K562 (cell line): ENCODE data around the gene ITPR2. TPM values are rescaled to one million over a fixed set of nuclear protein-coding genes. Genes with fewer than 3 reads are reported as not detected.

Experiments
- ATAC-seq: fragments of 200-7000 bp; cut with Tn5 transposase; 3 replicates; pipeline ENCODE4 v1.9.1; 2020; ENCODE audit warnings: moderate library complexity
- BruUV-seq: library from RNA; stranded (reverse); fragments of 400-500 nt; replicated peaks from 2 replicates; lab custom pipeline; 2021; lab: Mats Ljungman, UMichigan
- CTCF ChIA-PET: fragments of 300-600 bp; formaldehyde crosslinking; extraction: SDS; loops from one replicate; lab custom pipeline; 2021; ENCODE audit warnings: low intra/inter-chr PET ratio; lab: Yijun Ruan, JAX
- POLR2A ChIA-PET: fragments of 300-600, 350-650 bp; sonication (Branson Sonifier 250); formaldehyde crosslinking; extraction: SDS; loops from one replicate; lab custom pipeline; 2021; ENCODE audit warnings: antibody characterized with exemption, inconsistent platforms; lab: Yijun Ruan, JAX
- DNase-seq, 4 experiments: peaks; one replicate each; pipeline versions ENCODE4 v3.0.0 to v3.0.0-alpha.2; 2011 to 2018; ENCODE audit warnings: low spot score in 3 of 4, mixed read lengths in 3 of 4; ENCODE audit errors: extremely low read depth in 1 of 4
- FAIRE-seq: peaks from 2 replicates; lab custom pipeline; 2011; peaks lifted over from hg19 to GRCh38; lab: Jason Lieb, UNC
- H2AFZ ChIP-seq: 2 replicates; pipeline ENCODE4 v1.6.0; 2011; ENCODE audit warnings: low read depth, low read length, control low read depth, inconsistent platforms
- H3K27ac ChIP-seq: fragments of 200-600 bp; 3 replicates; pipeline ENCODE4 v1.8.0; 2011; ENCODE audit warnings: low read depth, mild to moderate bottlenecking, control low read depth, inconsistent platforms, low read length, moderate library complexity, mixed read lengths; ENCODE audit errors: extremely low read depth
- H3K27me3 ChIP-seq, 2 experiments: fragments of 300-600 bp in 1 of 2; 2 replicates in 1 of 2; 3 replicates in 1 of 2; pipeline versions ENCODE4 v1.6.0 to v1.8.0; 2011; ENCODE audit warnings: inconsistent platforms in 2 of 2, low read length in 2 of 2, mild to moderate bottlenecking in 1 of 2, mixed read lengths in 1 of 2, moderate library complexity in 1 of 2; ENCODE audit not compliant: control insufficient read depth in 2 of 2, insufficient read depth in 2 of 2
- H3K36me3 ChIP-seq: fragments of 300-600 bp; 3 replicates; pipeline ENCODE4 v1.8.0; 2011; ENCODE audit warnings: mild to moderate bottlenecking, low read length, inconsistent platforms; ENCODE audit not compliant: control insufficient read depth, insufficient read depth
- H3K4me1 ChIP-seq, 2 experiments: fragments of 200-600 bp in 1 of 2; replicated peaks in 1 of 2; 2 replicates in 1 of 2; 3 replicates in 1 of 2; pipeline versions ENCODE4 v1.5.1 to v1.8.0; 2011; ENCODE audit warnings: inconsistent platforms in 2 of 2, low read length in 2 of 2, mild to moderate bottlenecking in 1 of 2, mixed read lengths in 1 of 2, moderate library complexity in 1 of 2; ENCODE audit not compliant: control insufficient read depth in 2 of 2, insufficient read depth in 2 of 2
- H3K4me2 ChIP-seq: 2 replicates; pipeline ENCODE4 v1.6.1; 2011; ENCODE audit warnings: low read length, control low read depth, inconsistent platforms, mixed read lengths; ENCODE audit not compliant: insufficient read depth
- H3K4me3 ChIP-seq: fragments of 200-600 bp; sonication (generic), shearing (Covaris generic); 2 replicates; pipeline ENCODE4 v1.5.1; 2016; ENCODE audit warnings: control low read depth, inconsistent platforms
- H3K79me2 ChIP-seq: fragments of 200-600 bp; 3 replicates; pipeline ENCODE4 v1.8.0; 2011; ENCODE audit warnings: low read length, inconsistent platforms; ENCODE audit not compliant: control insufficient read depth, insufficient read depth
- H3K9ac ChIP-seq, 2 experiments: 2 replicates each; pipeline versions ENCODE4 v1.6.0 to v1.6.1; 2011; ENCODE audit warnings: low read depth in 2 of 2, low read length in 2 of 2, control low read depth in 1 of 2, inconsistent platforms in 1 of 2, mild to moderate bottlenecking in 1 of 2, mixed read lengths in 1 of 2; ENCODE audit not compliant: insufficient read depth in 1 of 2
- H3K9me1 ChIP-seq: one replicate; pipeline ENCODE4 v1.6.0; 2011; ENCODE audit warnings: inconsistent platforms, mild to moderate bottlenecking, low read length, moderate library complexity; ENCODE audit not compliant: control insufficient read depth, insufficient read depth
- H3K9me3 ChIP-seq: replicated peaks from 2 replicates; pipeline ENCODE4 v1.5.1; 2011; ENCODE audit warnings: low read depth, low read length, inconsistent platforms; ENCODE audit not compliant: control insufficient read depth, insufficient read depth
- H4K20me1 ChIP-seq: replicated peaks from 2 replicates; pipeline ENCODE4 v1.6.1; 2011; ENCODE audit warnings: low read length, inconsistent platforms, mixed read lengths; ENCODE audit not compliant: control insufficient read depth, insufficient read depth
- CEBPB ChIP-seq: fragments of 450-650 bp; IDR thresholded peaks from 2 replicates; pipeline ENCODE4 v1.6.1; 2016; ENCODE audit warnings: missing genetic modification characterization, missing compliant biosample characterization
- MAX ChIP-seq: sonication (generic); formaldehyde crosslinking; IDR thresholded peaks from 2 replicates; pipeline ENCODE4 v1.9.0; 2022; ENCODE audit warnings: mild to moderate bottlenecking, missing genetic modification reagents
- RFX5 ChIP-seq: IDR thresholded peaks from 2 replicates; pipeline ENCODE4 v1.6.1; 2011; ENCODE audit warnings: low read depth, mild to moderate bottlenecking, improper control_type of control experiment, low read length
- SMARCA5 ChIP-seq: fragments of 450-650 bp; IDR thresholded peaks from 2 replicates; pipeline ENCODE4 v1.6.1; 2016
- ZBTB1 ChIP-seq: sonication (generic); formaldehyde crosslinking; IDR thresholded peaks from 2 replicates; pipeline ENCODE4 v1.8.1; 2023; ENCODE audit warnings: missing genetic modification reagents, low read depth, mild to moderate bottlenecking, borderline replicate concordance
- ZNF124 ChIP-seq: sonication (generic); formaldehyde crosslinking; IDR thresholded peaks from 2 replicates; pipeline ENCODE4 v1.8.1; 2022; ENCODE audit warnings: missing genetic modification reagents
- ZNF3 ChIP-seq: fragments of 250-450 bp; sonication (Bioruptor Pico); IDR thresholded peaks from 2 replicates; pipeline ENCODE4 v1.5.0; 2021; ENCODE audit warnings: mild to moderate bottlenecking, moderate library complexity
- ZZZ3 ChIP-seq: fragments of 450-650 bp; IDR thresholded peaks from 2 replicates; pipeline ENCODE4 v1.6.1; 2016; ENCODE audit warnings: antibody characterized with exemption, mild to moderate bottlenecking, moderate library complexity
- WGBS: fragments of 100-300 bp; shearing (Covaris generic); methylation state at CpG from one replicate; pipeline ENCODE4 v1.1.6; 2016; ENCODE audit warnings: low coverage, mixed read lengths; ENCODE audit not compliant: insufficient coverage; ENCODE audit errors: missing lambda C conversion rate; 5-methylcytosine and 5-hydroxymethylcytosine counted together
- in situ Hi-C: fragments of 300-500 bp; cut with MboI; formaldehyde crosslinking; loops from 4 replicates; pipeline ENCODE4 v1.15.0; 2018; ENCODE audit warnings: inconsistent platforms, mixed read lengths
- intact Hi-C: fragments of 100-400 bp; cut with micrococcal nuclease; formaldehyde crosslinking; loops from 2 replicates; pipeline ENCODE4 v1.14.2; 2022
- polyA plus RNA-seq, 8 experiments: library from polyadenylated mRNA; depleted of rRNA in 4 of 8; stranded (reverse) in 5 of 8; unstranded in 3 of 8; fragments of >200 nt; fragmentation: Nextera tagmentation in 2 of 8; fragmentation: Illumina TruSeq in 1 of 8; extraction: Ambion mirVana in 2 of 8; extraction: Trizol in 1 of 8; gene quantifications; 2 replicates each; pipeline versions ENCODE4 v1.2.1 to v1.2.3, GENCODE V29; 2011 to 2014; ENCODE audit warnings: inconsistent platforms in 1 of 8, missing spikeins in 1 of 8
- total RNA-seq, 7 experiments: library from RNA; depleted of rRNA in 6 of 7; stranded (reverse); fragments of >200 nt in 6 of 7; fragmentation: Illumina TruSeq in 2 of 7; extraction: Trizol in 2 of 7; gene quantifications; 2 replicates each; pipeline versions ENCODE4 v1.2.1 to v1.2.3, GENCODE V29; 2011 to 2021; ENCODE audit warnings: low replicate concordance in 1 of 7
- TF ChIP-seq, protein P1 (sequence below): fragments of 450-650 bp; IDR thresholded peaks from 2 replicates; pipeline ENCODE4 v1.6.1; 2017; ENCODE audit warnings: mild to moderate bottlenecking, moderate library complexity

Gene ITPR2
- total and polyA plus RNA-seq, 9 of the 15 experiments (the other 6 are each of a cell fraction or from before 2014, with no cell fraction given), result 0.21 to 3.3 (median 0.95) TPM

- no peaks in the 10 kb centered on the region for H3K79me2 ChIP-seq
- H3K27me3 ChIP-seq, result no peaks in the 10 kb centered on the region
- H3K36me3 ChIP-seq, result no peaks in the 10 kb centered on the region
- no peak overlapping the region for H3K4me3 ChIP-seq
- H3K9me1 ChIP-seq, result no peaks in the 10 kb centered on the region
- TF ChIP-seq RFX5 (no peak), CEBPB (no peak), ZBTB1 (no peak), ZNF124 (no peak), MAX (no peak), ZZZ3 (no peak), SMARCA5 (no peak), ZNF3 (CRISPR knock-in tag) (no peak)
- TF ChIP-seq, protein P1, sequence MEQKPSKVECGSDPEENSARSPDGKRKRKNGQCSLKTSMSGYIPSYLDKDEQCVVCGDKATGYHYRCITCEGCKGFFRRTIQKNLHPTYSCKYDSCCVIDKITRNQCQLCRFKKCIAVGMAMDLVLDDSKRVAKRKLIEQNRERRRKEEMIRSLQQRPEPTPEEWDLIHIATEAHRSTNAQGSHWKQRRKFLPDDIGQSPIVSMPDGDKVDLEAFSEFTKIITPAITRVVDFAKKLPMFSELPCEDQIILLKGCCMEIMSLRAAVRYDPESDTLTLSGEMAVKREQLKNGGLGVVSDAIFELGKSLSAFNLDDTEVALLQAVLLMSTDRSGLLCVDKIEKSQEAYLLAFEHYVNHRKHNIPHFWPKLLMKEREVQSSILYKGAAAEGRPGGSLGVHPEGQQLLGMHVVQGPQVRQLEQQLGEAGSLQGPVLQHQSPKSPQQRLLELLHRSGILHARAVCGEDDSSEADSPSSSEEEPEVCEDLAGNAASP, result no peak
- ATAC-seq, result no peak
- no peak overlapping the region for H2AFZ ChIP-seq
- BruUV-seq, result no TSS peak
- CTCF ChIA-PET, result no interaction called here
- no peaks in the 10 kb centered on the region for H3K4me1 ChIP-seq
- no peak overlapping the region for H3K9ac ChIP-seq
- FAIRE-seq, result no peak
- no peak overlapping the region for H3K4me2 ChIP-seq
- in situ Hi-C loops, result no loop called here
- no peak for DNase-seq
- WGBS, result 0% methylated on average over 4 of the region's 4 CpGs
- H3K27ac ChIP-seq, result no peak overlapping the region
- no peaks in the 10 kb centered on the region for H4K20me1 ChIP-seq
- peaks cover 3% of the 10 kb centered on the region; the same call in 1 of the 2 replicates for H3K9me3 ChIP-seq
- intact Hi-C loops, result loop anchor here (10.0 kb wide), 1 partner anchor 433 kb away; no protein-coding TSS in a partner anchor
- POLR2A ChIA-PET, result no interaction called here
Measured at GRCh38 chr12:26527682-26528081, 305.3 kb downstream of the ITPR2 start.
